Adrenal gland (tissue), 12 donors: Measurements from ENCODE around the gene TMEM200B. TPM values are rescaled to one million over a fixed set of nuclear protein-coding genes. Genes with fewer than 3 reads are reported as not detected.
"Not testable (repeated sequence)": the region's sequence is repeated elsewhere in the genome, so short reads cannot be mapped to it uniquely, and the experiment has no call there.

Experiments
- DNase-seq, 7 donors: peaks; one replicate each; pipeline ENCODE4 v3.0.0-alpha.2; 2019 to 2020
- H3K27ac ChIP-seq, 5 donors: fragments of 200-600 bp; sonication (generic) in 4 of 5; 1 replicate in 3 of 5; 2 replicates in 2 of 5; pipeline versions ENCODE4 v1.5.1 to v1.8.0; 2016 to 2020; ENCODE audit warnings: mild to moderate bottlenecking in 1 of 5
- H3K27me3 ChIP-seq: fragments of 200-600 bp; 2 replicates; pipeline ENCODE4 v1.8.0; 2021
- H3K36me3 ChIP-seq, 2 donors: fragments of 200-600 bp; replicated peaks in 1 of 2; 1 replicate in 1 of 2; 2 replicates in 1 of 2; pipeline versions ENCODE4 v1.5.1 to v1.8.0; 2018 to 2022
- H3K4me1 ChIP-seq, 2 donors: fragments of 200-600 bp; replicated peaks in 1 of 2; 1 replicate in 1 of 2; 2 replicates in 1 of 2; pipeline versions ENCODE4 v1.5.1 to v1.8.0; 2018 to 2021
- H3K4me3 ChIP-seq, 4 donors: fragments of 200-600 bp; sonication (generic) in 3 of 4; one replicate each; pipeline ENCODE4 v1.5.1; 2016 to 2018
- H3K9me3 ChIP-seq, 3 donors: fragments of 200-600 bp; sonication (generic) in 1 of 3; replicated peaks in 1 of 3; 1 replicate in 2 of 3; 2 replicates in 1 of 3; pipeline versions ENCODE4 v1.5.1 to v1.8.0; 2016 to 2021
- POLR2A ChIP-seq, 2 donors: fragments of 450-650 bp; IDR thresholded peaks; one replicate each; pipeline ENCODE4 v1.6.1; 2017; ENCODE audit warnings: antibody characterized with exemption in 2 of 2, mild to moderate bottlenecking in 2 of 2, moderate library complexity in 1 of 2
- WGBS, 4 donors: extraction: QIAGEN DNeasy Blood & Tissue Kit in 2 of 4; methylation state at CpG; one replicate each; pipeline versions ENCODE4 v1.1.5 to v1.1.7; 2013 to 2017; 5-methylcytosine and 5-hydroxymethylcytosine counted together
- intact Hi-C, 2 donors: fragments of 100-400 bp; cut with DNase I; formaldehyde crosslinking; loops; one replicate each; pipeline versions ENCODE4 v1.14.1 to v1.15.0; 2022 to 2023
- polyA plus RNA-seq, 3 donors: library from polyadenylated mRNA; stranded (reverse); fragments of 200-250 nt in 2 of 3; fragments of 350-450 nt in 1 of 3; fragmentation: Illumina TruSeq in 1 of 3; extraction: RNeasy Lipid Tissue Mini Kit (QIAGEN cat#74804) in 1 of 3; gene quantifications; one replicate each; pipeline ENCODE4 v1.2.3, GENCODE V29; 2013 to 2014
- total RNA-seq, 9 donors: library from RNA; depleted of rRNA in 4 of 9; stranded (reverse); fragments of >200 nt in 4 of 9; fragments of 120-200 nt in 1 of 9; fragmentation: NEBNext Ultra II Directional in 1 of 9; extraction: Animal tissue kit (Norgen Biotek cat#: 25700) in 1 of 9; gene quantifications; one replicate each; pipeline versions ENCODE4 v1.1.0 to v1.2.4, GENCODE V29; 2013 to 2023
- TF ChIP-seq, protein P1 (sequence below), 6 experiments: fragments of 450-650 bp in 4 of 6; fragments of 200-600 bp in 2 of 6; sonication (generic) in 1 of 6; IDR thresholded peaks; 1 replicate in 5 of 6; 2 replicates in 1 of 6; pipeline versions ENCODE4 v1.5.1 to v1.8.0; 2016 to 2021; ENCODE audit warnings: antibody characterized with exemption in 6 of 6, mild to moderate bottlenecking in 2 of 6, moderate library complexity in 1 of 6
- donor health status: healthy with polysubstance abuse.
- donor health status: Bipolar disorder and iron deficiency.
- donor health status: DM: yes; HTN: yes; CAD: no.
- donor health status: DM: no; HTN: no; CAD: no.
- donor health status: DM: no; HTN: no; CAD: no.
- donor health status: DM: yes; HTN: yes; CAD: no.

The TMEM200B gene
- total and polyA plus RNA-seq, 12 donors = 1.8 to 13.3 (median 4.2) TPM

DNA sequence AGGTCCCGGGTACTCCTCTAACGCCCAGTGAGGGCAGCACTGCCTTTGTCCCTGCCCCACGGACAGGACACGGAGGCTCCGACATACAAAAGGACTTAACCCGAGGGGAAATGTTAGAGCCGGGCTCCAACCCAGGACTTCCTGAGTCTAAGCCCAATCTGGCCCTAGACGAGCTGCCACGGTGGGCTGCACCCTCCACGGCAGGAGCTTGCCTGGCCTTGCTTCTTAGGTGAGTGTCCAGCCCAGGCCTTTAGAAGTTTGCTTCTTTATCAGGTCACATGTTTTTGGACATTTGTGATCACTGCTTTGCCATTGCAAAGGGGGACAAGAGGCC, 11.0 kb upstream of the TMEM200B start:
- no peaks in the 10 kb centered on the region for H3K27me3 ChIP-seq
- no peak overlapping the region for H3K4me3 ChIP-seq
- H3K9me3 ChIP-seq = no peaks in the 10 kb centered on the region
- intact Hi-C loops = no loop called here
- WGBS, 4 donors = 79 to 92% (median 82%) methylated on average over 2 to 10 of the region's 10 CpGs
- DNase-seq = no peak
- H3K27ac ChIP-seq = no peak overlapping the region
- H3K36me3 ChIP-seq = no peaks in the 10 kb centered on the region
- no peaks in the 10 kb centered on the region for H3K4me1 ChIP-seq
- no peak for TF ChIP-seq POLR2A (IDR thresholded peaks at IDR 0.05)
- TF ChIP-seq, protein P1, sequence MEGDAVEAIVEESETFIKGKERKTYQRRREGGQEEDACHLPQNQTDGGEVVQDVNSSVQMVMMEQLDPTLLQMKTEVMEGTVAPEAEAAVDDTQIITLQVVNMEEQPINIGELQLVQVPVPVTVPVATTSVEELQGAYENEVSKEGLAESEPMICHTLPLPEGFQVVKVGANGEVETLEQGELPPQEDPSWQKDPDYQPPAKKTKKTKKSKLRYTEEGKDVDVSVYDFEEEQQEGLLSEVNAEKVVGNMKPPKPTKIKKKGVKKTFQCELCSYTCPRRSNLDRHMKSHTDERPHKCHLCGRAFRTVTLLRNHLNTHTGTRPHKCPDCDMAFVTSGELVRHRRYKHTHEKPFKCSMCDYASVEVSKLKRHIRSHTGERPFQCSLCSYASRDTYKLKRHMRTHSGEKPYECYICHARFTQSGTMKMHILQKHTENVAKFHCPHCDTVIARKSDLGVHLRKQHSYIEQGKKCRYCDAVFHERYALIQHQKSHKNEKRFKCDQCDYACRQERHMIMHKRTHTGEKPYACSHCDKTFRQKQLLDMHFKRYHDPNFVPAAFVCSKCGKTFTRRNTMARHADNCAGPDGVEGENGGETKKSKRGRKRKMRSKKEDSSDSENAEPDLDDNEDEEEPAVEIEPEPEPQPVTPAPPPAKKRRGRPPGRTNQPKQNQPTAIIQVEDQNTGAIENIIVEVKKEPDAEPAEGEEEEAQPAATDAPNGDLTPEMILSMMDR (IDR thresholded peaks at IDR 0.05) = no peak

DNA sequence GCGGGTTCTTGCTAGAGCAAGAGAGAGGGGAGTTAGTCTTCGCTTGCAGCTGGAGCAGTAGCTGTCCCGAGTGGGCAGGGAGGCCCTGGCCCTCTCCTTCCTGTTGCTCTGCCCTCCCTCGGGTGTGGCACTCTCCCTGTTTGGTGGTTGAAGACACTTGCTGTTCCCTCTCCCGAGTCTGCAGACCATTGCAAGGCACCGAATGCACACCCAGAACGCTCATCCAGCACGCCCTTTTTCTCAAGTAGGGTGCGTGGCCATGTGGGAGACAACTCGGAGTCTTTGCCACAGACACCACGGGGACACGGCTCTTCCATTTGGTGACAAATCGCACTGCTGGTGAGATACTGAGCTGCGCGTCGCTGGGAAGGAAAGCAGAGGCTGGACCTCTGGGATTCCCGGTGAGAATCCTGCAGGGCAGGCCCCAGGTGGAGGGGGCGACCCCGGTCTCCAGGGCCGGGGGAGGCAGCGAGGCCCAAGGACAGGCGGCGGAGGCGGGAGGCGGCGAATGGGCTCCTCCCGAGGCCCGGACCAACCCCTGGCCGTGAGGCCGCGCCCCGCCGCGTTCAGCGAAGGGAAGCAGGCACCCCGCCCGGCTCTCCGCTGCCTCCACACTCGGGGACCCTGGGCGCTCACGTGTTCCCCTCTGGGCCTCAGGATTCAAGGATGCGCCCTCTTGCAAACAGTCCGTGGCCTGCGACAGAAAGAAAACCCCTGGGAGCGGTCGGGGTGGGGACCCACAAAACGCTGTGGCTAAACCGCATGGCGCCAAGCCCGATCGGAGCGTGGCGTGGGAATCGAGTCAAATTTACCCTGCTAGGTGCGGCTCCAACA, 10.4 kb upstream of the TMEM200B start:
- H3K36me3 ChIP-seq = no peaks in the 10 kb centered on the region
- intact Hi-C loops = no loop called here
- H3K27ac ChIP-seq = no peak overlapping the region
- H3K4me1 ChIP-seq = no peaks in the 10 kb centered on the region
- H3K4me3 ChIP-seq = no peak overlapping the region
- DNase-seq = no peak
- WGBS, 4 donors = 73 to 90% (median 79%) methylated on average over 21 to 55 of the region's 55 CpGs
- H3K27me3 ChIP-seq = no peaks in the 10 kb centered on the region
- TF ChIP-seq, protein P1 (IDR thresholded peaks at IDR 0.05) = no peak
- no peak for TF ChIP-seq POLR2A (IDR thresholded peaks at IDR 0.05)
- H3K9me3 ChIP-seq = no peaks in the 10 kb centered on the region

DNA sequence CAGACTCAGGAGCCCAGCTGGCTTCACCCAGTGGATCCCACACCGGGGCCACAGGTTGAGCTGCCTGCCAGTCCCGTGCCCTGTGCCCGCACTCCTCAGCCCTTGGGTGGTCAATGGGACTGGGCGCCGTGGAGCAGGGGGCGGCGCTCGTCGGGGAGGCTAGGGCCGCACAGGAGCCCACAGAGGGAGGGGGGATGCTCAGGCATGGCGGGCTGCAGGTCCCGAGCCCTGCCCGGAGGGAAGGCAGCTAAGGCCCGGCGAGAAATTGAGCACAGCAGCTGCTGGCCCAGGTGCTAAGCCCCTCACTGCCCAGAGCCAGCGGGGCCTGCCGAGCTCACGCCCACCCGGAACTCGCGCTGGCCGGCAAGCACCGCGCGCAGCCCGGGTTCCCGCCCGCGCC, 7.4 kb upstream of the TMEM200B start:
- H3K4me3 ChIP-seq, intact Hi-C loops, H3K36me3 ChIP-seq, H3K27me3 ChIP-seq, H3K4me1 ChIP-seq, H3K27ac ChIP-seq, H3K9me3 ChIP-seq, DNase-seq: not testable (repeated sequence)
- WGBS, 4 donors = 96 to 98% (median 98%) methylated on average over 9 to 29 of the region's 29 CpGs

- intact Hi-C loops = loop anchor here in 1 of 2 donors (10.0 kb wide), 1 partner anchor 245 kb away; no protein-coding TSS in a partner anchor
- Histone ChIP-seq H3K4me3 (no peak overlapping the region), H3K27me3 (no peaks in the 10 kb centered on the region), H3K27ac (no peak overlapping the region), H3K4me1 (peaks cover under 1 to 3% of the 10 kb centered on the region in 2 donors), H3K36me3 (no peaks in the 10 kb centered on the region), H3K9me3 (no peaks in the 10 kb centered on the region)
- TF ChIP-seq, protein P1 (IDR thresholded peaks at IDR 0.05) = no peak
- no peak for TF ChIP-seq POLR2A (IDR thresholded peaks at IDR 0.05)
- WGBS, 4 donors = 78 to 86% (median 80%) methylated on average over 5 of the region's 5 CpGs
- no peak for DNase-seq
Measured at GRCh38 chr1:29129916-29130315, 6.2 kb upstream of the TMEM200B start.

GRCh38 chr1:29128739-29129138, 5.0 kb upstream of the TMEM200B start:
- TF ChIP-seq POLR2A (IDR thresholded peaks at IDR 0.05) = no peak
- TF ChIP-seq, protein P1 (IDR thresholded peaks at IDR 0.05) = no peak
- 82 to 95% (median 90%) methylated on average over 4 to 6 of the region's 6 CpGs for WGBS, 4 donors
- Histone ChIP-seq H3K4me3 (no peak overlapping the region), H3K4me1 (peaks cover 6 to 9% of the 10 kb centered on the region in 2 donors), H3K36me3 (no peaks in the 10 kb centered on the region), H3K9me3 (no peaks in the 10 kb centered on the region), H3K27me3 (no peaks in the 10 kb centered on the region), H3K27ac (no peak overlapping the region)
- intact Hi-C loops = loop anchor here in 1 of 2 donors (10.0 kb wide), 1 partner anchor 244 kb away; no protein-coding TSS in a partner anchor
- no peak for DNase-seq
